ENCODE data around the gene FGD4.

FGD4 gene

DNA sequence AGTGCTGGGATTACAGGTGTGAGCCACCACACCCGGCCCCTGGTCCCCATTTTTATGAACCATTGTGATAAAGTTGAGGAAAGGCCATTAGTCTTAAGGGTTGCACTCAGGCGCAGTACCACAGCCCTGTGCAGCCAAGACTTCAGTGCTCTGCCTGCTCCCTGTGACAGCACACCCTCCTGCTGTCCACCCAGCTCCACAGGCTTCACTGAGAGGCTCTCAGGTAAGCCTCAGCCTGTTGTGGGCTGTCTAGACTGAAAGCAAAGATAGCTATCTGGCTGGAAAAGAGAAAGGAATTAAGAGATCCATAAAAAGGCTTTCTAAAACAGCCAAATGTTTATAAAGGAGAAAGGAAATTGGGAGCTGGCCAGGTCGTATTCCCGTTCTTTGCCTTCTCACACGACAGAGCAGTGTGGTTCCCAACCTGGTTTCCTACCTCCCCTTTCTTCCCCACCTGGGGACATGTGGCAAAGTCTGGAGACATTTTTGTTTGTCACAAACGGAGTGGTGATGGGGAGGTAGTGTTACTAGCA lies 260.6 kb downstream of the FGD4 start:
- H3K27ac ChIP-seq, result no peak overlapping the region
- TF ChIP-seq, protein P1, sequence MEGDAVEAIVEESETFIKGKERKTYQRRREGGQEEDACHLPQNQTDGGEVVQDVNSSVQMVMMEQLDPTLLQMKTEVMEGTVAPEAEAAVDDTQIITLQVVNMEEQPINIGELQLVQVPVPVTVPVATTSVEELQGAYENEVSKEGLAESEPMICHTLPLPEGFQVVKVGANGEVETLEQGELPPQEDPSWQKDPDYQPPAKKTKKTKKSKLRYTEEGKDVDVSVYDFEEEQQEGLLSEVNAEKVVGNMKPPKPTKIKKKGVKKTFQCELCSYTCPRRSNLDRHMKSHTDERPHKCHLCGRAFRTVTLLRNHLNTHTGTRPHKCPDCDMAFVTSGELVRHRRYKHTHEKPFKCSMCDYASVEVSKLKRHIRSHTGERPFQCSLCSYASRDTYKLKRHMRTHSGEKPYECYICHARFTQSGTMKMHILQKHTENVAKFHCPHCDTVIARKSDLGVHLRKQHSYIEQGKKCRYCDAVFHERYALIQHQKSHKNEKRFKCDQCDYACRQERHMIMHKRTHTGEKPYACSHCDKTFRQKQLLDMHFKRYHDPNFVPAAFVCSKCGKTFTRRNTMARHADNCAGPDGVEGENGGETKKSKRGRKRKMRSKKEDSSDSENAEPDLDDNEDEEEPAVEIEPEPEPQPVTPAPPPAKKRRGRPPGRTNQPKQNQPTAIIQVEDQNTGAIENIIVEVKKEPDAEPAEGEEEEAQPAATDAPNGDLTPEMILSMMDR (IDR thresholded peaks at IDR 0.05), result no peak
- no peak for TF ChIP-seq ZFX (IDR thresholded peaks at IDR 0.05; ENCODE audit: borderline replicate concordance)

DNA sequence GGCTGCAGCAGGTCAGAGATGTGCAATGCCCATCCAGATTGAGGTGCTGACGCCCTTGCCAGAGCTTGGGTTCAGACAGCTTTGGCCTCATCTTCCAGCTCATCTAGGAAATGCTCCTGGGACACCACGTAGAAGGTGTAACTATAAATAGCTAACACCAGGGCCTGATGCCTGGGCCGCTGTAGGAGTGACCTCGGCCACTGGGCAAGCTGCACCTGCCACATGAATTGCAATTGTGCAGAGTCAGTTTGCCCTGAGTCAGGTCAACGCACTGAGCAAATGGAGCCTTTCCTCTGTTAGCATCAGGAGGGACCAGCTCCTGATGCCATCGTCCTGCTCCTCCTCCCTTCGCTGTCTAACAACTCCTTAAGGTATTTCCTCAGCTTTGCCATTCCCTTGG lies 262.3 kb downstream of the FGD4 start:
- H3K27ac ChIP-seq, result no peak overlapping the region
- TF ChIP-seq, protein P1 (IDR thresholded peaks at IDR 0.05), result no peak
- TF ChIP-seq ZFX (IDR thresholded peaks at IDR 0.05; ENCODE audit: borderline replicate concordance), result no peak

DNA sequence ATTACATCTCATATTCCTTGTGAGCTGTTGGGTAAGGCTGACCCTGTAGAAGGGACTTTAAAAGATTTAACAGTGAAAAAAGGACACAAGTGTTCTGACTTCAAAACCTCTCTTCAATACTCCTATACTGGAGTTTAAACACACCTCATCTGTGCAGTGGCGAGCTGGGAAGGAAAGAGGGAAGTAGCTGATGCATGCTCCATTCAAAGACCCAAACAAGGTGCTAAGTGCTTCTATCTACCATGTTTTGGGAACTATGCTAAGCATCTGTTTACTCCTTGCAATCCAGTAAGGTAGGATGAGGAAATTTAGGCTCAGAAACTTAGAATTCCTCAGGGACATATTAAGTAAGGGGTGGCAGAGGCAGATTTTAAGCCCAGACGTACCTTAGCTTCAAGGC lies 263.3 kb downstream of the FGD4 start:
- H3K27ac ChIP-seq, result no peak overlapping the region
- TF ChIP-seq ZFX (IDR thresholded peaks at IDR 0.05; ENCODE audit: borderline replicate concordance), result no peak
- TF ChIP-seq, protein P1 (IDR thresholded peaks at IDR 0.05), result no peak

DNA sequence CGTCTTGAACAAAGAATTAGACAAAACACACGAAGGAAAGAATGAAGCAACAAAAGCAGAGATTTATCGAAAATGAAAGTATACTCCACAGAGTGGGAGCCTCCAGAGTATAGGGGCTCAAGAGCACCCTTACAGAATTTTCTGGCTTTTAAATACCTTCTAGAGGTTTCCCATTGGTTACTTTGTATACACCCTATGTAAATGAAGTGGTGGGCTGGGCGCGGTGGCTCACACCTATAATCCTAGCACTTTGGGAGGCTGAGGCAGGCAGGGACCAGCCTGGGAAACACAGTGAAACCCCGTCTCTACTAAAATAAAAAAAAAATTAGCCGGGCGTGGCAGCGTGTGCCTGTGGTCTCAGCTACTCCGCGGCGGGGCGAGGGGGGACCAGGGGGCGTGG lies 266.7 kb downstream of the FGD4 start:
- TF ChIP-seq ZFX (IDR thresholded peaks at IDR 0.05; ENCODE audit: borderline replicate concordance), result no peak
- TF ChIP-seq, protein P1 (IDR thresholded peaks at IDR 0.05), result no peak
- H3K27ac ChIP-seq, result no peak overlapping the region

DNA sequence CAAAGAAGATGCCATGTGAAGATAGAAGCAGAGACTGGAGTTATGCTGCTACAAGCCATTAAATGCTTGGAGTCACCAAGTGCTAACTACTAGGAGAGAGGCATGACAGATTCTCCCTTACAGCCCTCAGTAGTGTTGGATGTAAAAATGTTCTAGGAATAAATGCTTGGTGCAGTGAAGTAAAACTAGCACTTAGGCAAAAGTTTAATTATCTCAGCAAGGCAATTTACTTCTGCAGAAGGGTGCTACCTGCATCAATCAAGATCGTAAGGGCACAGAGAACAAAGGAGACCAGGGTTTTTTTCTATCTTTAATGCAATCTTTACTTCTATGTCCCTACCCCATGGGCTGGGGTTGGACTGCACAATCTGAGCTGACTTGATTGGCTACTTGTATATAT lies 270.2 kb downstream of the FGD4 start:
- H3K27ac ChIP-seq, result no peak overlapping the region
- TF ChIP-seq ZFX (IDR thresholded peaks at IDR 0.05; ENCODE audit: borderline replicate concordance), result no peak
- TF ChIP-seq, protein P1 (IDR thresholded peaks at IDR 0.05), result no peak

DNA sequence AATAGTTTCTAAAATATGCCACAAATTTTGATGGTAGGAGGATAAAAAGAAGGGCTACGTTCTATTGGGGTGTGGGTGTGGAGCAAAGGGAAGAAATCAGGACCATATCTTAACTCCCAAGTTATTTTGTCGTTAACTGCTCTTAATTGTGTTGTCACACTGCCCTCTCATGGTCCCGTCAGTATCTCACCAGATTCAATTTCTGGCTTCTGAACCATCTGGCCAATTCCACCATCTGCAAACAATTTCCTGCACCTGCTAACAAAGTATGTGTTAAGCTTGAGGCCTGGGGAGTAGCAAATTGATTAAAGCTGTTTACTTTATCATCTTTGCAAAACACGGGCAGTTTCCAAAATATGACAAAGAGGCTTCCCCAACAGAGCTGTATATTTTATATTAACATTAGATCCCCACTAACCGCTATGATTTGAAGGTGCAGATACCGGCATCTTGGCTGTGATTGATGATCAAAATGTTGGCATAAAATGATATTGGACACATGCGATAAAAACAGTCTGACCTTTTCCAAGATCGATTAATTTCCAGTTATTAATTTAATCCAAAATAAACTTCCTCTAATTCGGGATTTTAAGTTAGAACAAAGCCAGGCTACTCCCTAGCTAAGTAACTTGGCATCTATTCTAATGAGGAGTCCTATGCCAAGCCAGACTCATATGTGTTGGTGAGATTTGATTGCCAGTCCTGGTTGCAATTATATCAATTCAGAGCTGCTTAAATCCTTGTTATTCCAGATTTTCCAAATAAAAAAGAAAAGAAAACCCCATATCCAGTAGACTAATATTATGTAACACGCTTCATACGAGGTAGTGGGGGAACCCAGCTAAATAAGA lies 272.8 kb downstream of the FGD4 start:
- no peak overlapping the region for H3K27ac ChIP-seq
- TF ChIP-seq, protein P1 (IDR thresholded peaks at IDR 0.05), result peak; percentile 80
- no peak for TF ChIP-seq ZFX (IDR thresholded peaks at IDR 0.05; ENCODE audit: borderline replicate concordance)

Data from 22Rv1 (cell line).